Fibroblast of lung (primary cell): ENCODE data around the gene ZNF646.

Source experiments
- CTCF ChIP-seq, 2 donors: IDR thresholded peaks in 1 of 2; conservative IDR thresholded peaks in 1 of 2; 1 replicate in 1 of 2; 2 replicates in 1 of 2; pipeline ENCODE4 v1.5.1; 2011 to 2012; ENCODE audit warnings: low read length in 2 of 2, control low read depth in 1 of 2, inconsistent platforms in 1 of 2, low read depth in 1 of 2, mild to moderate bottlenecking in 1 of 2
- EZH2 ChIP-seq: IDR thresholded peaks from 2 replicates; pipeline ENCODE4 v1.5.1; 2012; ENCODE audit warnings: low read length, control low read depth, mild to moderate bottlenecking; ENCODE audit errors: missing control alignments

GRCh38 chr16:31130899-31131298, 56.7 kb downstream of the ZNF646 start:
- TF ChIP-seq CTCF (conservative IDR thresholded peaks at IDR 0.05 in 1 of 2, IDR thresholded peaks at IDR 0.05 in 1 of 2; ENCODE audit: low read depth in 1 of 2, low read length in 2 of 2) (no peak), EZH2 (no peak)
